22Rv1 (cell line): ENCODE results near the gene SDK1.

Experiments
- CTCF ChIP-seq: fragments of 450-650 bp; IDR thresholded peaks from 2 replicates; pipeline ENCODE4 v1.5.1; 2017; ENCODE audit warnings: mild to moderate bottlenecking
- ZFX ChIP-seq: fragments of 450-650 bp; IDR thresholded peaks from 2 replicates; pipeline ENCODE4 v1.6.1; 2017; ENCODE audit warnings: antibody characterized with exemption, borderline replicate concordance

DNA sequence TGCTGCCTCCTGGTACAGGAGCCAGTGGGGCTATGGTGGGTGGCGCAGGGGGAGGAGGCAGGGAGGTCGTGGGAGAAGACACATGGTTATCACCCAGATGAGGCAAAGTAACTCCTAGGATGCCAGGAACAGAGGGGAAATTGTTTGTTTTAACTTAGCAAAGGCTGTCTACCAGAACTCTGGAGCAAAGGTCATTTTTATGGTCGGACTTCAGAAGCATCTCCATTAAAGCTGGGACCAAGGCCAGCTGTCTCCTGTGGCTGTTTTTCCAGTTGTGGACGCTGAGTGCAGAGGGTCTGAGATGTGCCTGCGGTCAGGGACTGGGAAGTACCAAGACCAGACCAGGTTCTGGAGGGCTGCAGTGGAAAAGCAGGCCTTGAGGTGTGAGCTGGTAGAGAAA lies 855.1 kb downstream of the SDK1 start:
- no peak for TF ChIP-seq CTCF
- TF ChIP-seq ZFX: no peak
